Esophagus squamous epithelium (tissue), 4 donors: ENCODE measurements around the gene GNG8.

Experiments used
- POLR2A ChIP-seq, 4 donors: fragments of 450-650 bp; IDR thresholded peaks; one replicate each; pipeline ENCODE4 v1.6.1; 2017; ENCODE audit warnings: antibody characterized with exemption in 4 of 4, mild to moderate bottlenecking in 4 of 4, moderate library complexity in 3 of 4
- TF ChIP-seq, protein P1 (sequence below), 6 experiments: fragments of 450-650 bp in 4 of 6; fragments of 200-600 bp in 2 of 6; sonication (generic) in 2 of 6; IDR thresholded peaks; one replicate each; pipeline ENCODE4 v1.5.1; 2016 to 2019; ENCODE audit warnings: antibody characterized with exemption in 6 of 6, mild to moderate bottlenecking in 4 of 6, moderate library complexity in 4 of 6

DNA sequence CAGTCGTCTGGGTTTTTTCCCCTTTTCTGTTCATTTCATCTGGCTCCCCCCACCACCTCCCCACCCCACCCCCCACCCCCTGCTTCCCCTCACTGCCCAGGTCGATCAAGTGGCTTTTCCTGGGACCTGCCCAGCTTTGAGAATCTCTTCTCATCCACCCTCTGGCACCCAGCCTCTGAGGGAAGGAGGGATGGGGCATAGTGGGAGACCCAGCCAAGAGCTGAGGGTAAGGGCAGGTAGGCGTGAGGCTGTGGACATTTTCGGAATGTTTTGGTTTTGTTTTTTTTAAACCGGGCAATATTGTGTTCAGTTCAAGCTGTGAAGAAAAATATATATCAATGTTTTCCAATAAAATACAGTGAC, 25.6 kb downstream of the GNG8 start:
- TF ChIP-seq POLR2A (IDR thresholded peaks at IDR 0.05): no peak
- TF ChIP-seq, protein P1, sequence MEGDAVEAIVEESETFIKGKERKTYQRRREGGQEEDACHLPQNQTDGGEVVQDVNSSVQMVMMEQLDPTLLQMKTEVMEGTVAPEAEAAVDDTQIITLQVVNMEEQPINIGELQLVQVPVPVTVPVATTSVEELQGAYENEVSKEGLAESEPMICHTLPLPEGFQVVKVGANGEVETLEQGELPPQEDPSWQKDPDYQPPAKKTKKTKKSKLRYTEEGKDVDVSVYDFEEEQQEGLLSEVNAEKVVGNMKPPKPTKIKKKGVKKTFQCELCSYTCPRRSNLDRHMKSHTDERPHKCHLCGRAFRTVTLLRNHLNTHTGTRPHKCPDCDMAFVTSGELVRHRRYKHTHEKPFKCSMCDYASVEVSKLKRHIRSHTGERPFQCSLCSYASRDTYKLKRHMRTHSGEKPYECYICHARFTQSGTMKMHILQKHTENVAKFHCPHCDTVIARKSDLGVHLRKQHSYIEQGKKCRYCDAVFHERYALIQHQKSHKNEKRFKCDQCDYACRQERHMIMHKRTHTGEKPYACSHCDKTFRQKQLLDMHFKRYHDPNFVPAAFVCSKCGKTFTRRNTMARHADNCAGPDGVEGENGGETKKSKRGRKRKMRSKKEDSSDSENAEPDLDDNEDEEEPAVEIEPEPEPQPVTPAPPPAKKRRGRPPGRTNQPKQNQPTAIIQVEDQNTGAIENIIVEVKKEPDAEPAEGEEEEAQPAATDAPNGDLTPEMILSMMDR (IDR thresholded peaks at IDR 0.05): no peak
